Activated B cell treated with CpG ODN at 0.5 μM for 24 hours (primary cell): ENCODE results near the gene PANK2. TPM values are rescaled to one million over a fixed set of nuclear protein-coding genes. Genes with fewer than 3 reads are reported as not detected.

Experiments used
- ATAC-seq: fragments of 200-7000 bp; cut with Tn5 transposase; one replicate; pipeline ENCODE4 v1.10.0; 2021; ENCODE audit warnings: low read depth, mild to moderate bottlenecking, moderate library complexity
- CTCF ChIA-PET: fragments of 350-600 bp; sonication (Branson Sonifier 250); formaldehyde crosslinking; loops from one replicate; lab custom pipeline; 2021; ENCODE audit warnings: antibody characterized with exemption; lab: Charles Lee
- POLR2A ChIA-PET: fragments of 350-600 bp; sonication (Branson Sonifier 250); formaldehyde crosslinking; loops from one replicate; lab custom pipeline; 2021; ENCODE audit warnings: antibody characterized with exemption; lab: Charles Lee
- DNase-seq: peaks from one replicate; pipeline ENCODE4 v3.0.0; 2022
- H3K27ac Mint-ChIP-seq: one replicate; pipeline ENCODE4 v1.8.0; 2020; ENCODE audit warnings: mixed read lengths
- H3K27me3 Mint-ChIP-seq: one replicate; pipeline ENCODE4 v1.8.0; 2021; ENCODE audit warnings: mixed read lengths
- H3K36me3 Mint-ChIP-seq: one replicate; pipeline ENCODE4 v1.8.0; 2021; ENCODE audit warnings: low read depth, mixed read lengths
- H3K4me1 Mint-ChIP-seq: one replicate; pipeline ENCODE4 v1.8.0; 2021; ENCODE audit warnings: mixed read lengths
- H3K4me3 Mint-ChIP-seq: one replicate; pipeline ENCODE4 v1.8.0; 2020; ENCODE audit warnings: mild to moderate bottlenecking, mixed read lengths
- H3K9me3 Mint-ChIP-seq: one replicate; pipeline ENCODE4 v1.8.0; 2020; ENCODE audit warnings: mixed read lengths
- intact Hi-C: fragments of 100-400 bp; cut with micrococcal nuclease; formaldehyde crosslinking; loops from one replicate; pipeline ENCODE4 v1.15.1; 2024
- total RNA-seq: library from RNA; stranded (reverse); gene quantifications from 2 replicates; pipeline ENCODE4 v1.2.3, GENCODE V29; 2022
- TF ChIP-seq, protein P1 (sequence below): fragments of 200-600 bp; IDR thresholded peaks from one replicate; pipeline ENCODE4 v1.8.0; 2022; ENCODE audit warnings: antibody characterized with exemption, mild to moderate bottlenecking

The PANK2 gene
- total RNA-seq, 1 donor from 2014 or later, result 55.0 TPM

DNA sequence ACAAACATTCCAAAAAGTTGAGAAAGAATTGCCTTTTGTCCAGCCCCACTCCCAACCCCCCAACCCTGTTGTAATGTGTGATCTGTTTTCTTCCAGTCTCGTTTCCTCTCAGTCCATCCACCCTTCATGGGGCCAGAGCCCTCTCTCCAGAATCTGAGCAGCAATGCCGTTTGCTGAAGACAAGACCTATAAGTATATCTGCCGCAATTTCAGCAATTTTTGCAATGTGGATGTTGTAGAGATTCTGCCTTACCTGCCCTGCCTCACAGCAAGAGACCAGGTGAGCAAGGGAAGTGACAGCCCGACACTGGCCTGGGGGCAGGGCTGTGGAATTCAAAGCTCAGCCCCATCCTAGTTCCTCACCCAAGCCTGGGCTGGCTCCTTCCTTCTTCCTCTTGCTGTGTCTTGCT, 34.7 kb upstream of the PANK2 start:
- DNase-seq (no peak), ATAC-seq (no peak)
- peaks cover 5% of the 10 kb centered on the region for H3K4me1 Mint-ChIP-seq
- TF ChIP-seq, protein P1, sequence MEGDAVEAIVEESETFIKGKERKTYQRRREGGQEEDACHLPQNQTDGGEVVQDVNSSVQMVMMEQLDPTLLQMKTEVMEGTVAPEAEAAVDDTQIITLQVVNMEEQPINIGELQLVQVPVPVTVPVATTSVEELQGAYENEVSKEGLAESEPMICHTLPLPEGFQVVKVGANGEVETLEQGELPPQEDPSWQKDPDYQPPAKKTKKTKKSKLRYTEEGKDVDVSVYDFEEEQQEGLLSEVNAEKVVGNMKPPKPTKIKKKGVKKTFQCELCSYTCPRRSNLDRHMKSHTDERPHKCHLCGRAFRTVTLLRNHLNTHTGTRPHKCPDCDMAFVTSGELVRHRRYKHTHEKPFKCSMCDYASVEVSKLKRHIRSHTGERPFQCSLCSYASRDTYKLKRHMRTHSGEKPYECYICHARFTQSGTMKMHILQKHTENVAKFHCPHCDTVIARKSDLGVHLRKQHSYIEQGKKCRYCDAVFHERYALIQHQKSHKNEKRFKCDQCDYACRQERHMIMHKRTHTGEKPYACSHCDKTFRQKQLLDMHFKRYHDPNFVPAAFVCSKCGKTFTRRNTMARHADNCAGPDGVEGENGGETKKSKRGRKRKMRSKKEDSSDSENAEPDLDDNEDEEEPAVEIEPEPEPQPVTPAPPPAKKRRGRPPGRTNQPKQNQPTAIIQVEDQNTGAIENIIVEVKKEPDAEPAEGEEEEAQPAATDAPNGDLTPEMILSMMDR, result no peak
- intact Hi-C loops, result loop anchor here (2.0 kb wide), 1 partner anchor 34 kb away; the partner anchor contains the start of gene AP5S1
- CTCF ChIA-PET, result interaction anchor here (0.9 to 6.7 kb wide), 10 partner anchors 9 to 230 kb away, joined by 3 to 46 read pairs (median 5); partner anchors contain the start of genes AP5S1, CDC25B and CENPB
- POLR2A ChIA-PET, result interaction anchor here (1.2 to 3.4 kb wide), 3 partner anchors 9 to 68 kb away, joined by 3 to 12 read pairs (median 11); partner anchors contain the start of genes AP5S1 and CENPB
- H3K4me3 Mint-ChIP-seq, result no peak overlapping the region
- H3K27ac Mint-ChIP-seq, result no peak overlapping the region
- H3K36me3 Mint-ChIP-seq, result peaks cover 37% of the 10 kb centered on the region
- no peaks in the 10 kb centered on the region for H3K9me3 Mint-ChIP-seq
- H3K27me3 Mint-ChIP-seq, result no peaks in the 10 kb centered on the region

DNA sequence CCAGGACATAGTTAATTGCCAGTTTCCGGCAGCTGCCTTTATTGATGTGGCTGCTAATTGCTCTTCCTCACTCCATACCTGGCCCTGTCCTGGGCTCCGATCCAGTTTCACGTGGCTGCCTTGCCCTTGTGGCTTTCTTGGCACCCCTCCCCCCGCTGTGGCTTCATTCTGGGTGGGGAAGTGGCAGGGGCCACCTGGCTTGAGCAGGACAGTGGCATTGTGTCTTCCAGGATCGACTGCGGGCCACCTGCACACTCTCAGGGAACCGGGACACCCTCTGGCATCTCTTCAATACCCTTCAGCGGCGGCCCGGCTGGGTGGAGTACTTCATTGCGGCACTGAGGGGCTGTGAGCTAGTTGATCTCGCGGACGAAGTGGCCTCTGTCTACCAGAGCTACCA, 31.8 kb upstream of the PANK2 start:
- no peak for ATAC-seq
- H3K4me3 Mint-ChIP-seq, result no peak overlapping the region
- intact Hi-C loops, result no loop called here
- peaks cover 3% of the 10 kb centered on the region for H3K4me1 Mint-ChIP-seq
- POLR2A ChIA-PET, result no interaction called here
- no peaks in the 10 kb centered on the region for H3K9me3 Mint-ChIP-seq
- TF ChIP-seq, protein P1, result no peak
- H3K27me3 Mint-ChIP-seq, result no peaks in the 10 kb centered on the region
- no peak overlapping the region for H3K27ac Mint-ChIP-seq
- H3K36me3 Mint-ChIP-seq, result peaks cover 56% of the 10 kb centered on the region
- CTCF ChIA-PET, result no interaction called here
- no peak for DNase-seq

DNA sequence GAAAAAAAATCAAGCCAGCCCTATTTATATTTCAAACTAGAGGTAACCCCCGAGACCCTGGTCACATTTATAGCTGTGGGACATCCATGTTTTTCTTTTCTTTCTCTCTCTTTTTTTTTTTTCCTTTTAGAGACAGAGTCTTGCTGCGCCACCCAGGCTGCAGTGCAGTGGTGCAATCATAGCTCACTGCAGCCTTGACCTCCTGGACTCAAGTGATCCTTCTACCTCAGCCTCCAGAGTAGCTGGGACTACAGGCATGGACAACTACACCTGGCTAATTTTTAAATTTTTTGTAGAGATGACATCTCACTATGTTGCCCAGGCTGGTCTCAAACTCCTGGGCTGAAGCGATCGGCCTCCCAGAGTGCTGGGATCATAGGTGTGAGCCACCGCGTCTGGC, 30.5 kb upstream of the PANK2 start:
- no peak overlapping the region for H3K4me3 Mint-ChIP-seq
- no peak overlapping the region for H3K27ac Mint-ChIP-seq
- H3K9me3 Mint-ChIP-seq, result no peaks in the 10 kb centered on the region
- no peak for ATAC-seq
- DNase-seq, result no peak
- TF ChIP-seq, protein P1, result no peak
- CTCF ChIA-PET, result no interaction called here
- H3K27me3 Mint-ChIP-seq, result no peaks in the 10 kb centered on the region
- POLR2A ChIA-PET, result interaction anchor here (0.7 to 1.3 kb wide), 3 partner anchors 73 to 274 kb away, joined by 3 to 8 read pairs (median 4); partner anchors contain the start of gene ADISSP
- peaks cover 69% of the 10 kb centered on the region for H3K36me3 Mint-ChIP-seq
- peaks cover 14% of the 10 kb centered on the region for H3K4me1 Mint-ChIP-seq
- intact Hi-C loops, result no loop called here

DNA sequence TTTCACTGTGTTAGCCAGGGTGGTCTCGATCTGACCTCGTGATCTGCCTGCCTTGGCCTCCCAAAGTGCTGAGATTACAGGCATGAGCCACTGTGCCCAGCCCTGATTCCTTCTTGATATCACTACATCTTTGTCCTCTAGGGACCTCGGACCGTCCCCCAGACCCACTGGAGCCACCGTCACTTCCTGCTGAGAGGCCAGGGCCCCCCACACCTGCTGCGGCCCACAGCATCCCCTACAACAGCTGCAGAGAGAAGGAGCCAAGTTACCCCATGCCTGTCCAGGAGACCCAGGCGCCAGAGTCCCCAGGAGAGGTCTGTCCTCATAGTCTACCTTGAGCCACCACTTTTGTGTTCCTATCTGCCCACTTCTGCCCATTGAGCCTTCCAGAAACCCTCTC, 28.0 kb upstream of the PANK2 start:
- Mint-ChIP-seq H3K36me3 (peaks cover 80% of the 10 kb centered on the region), H3K4me1 (peaks cover 11% of the 10 kb centered on the region), H3K27ac (no peak overlapping the region), H3K9me3 (no peaks in the 10 kb centered on the region), H3K27me3 (no peaks in the 10 kb centered on the region), H3K4me3 (no peak overlapping the region)
- intact Hi-C loops, result no loop called here
- ChIA-PET POLR2A (no interaction called here), CTCF (no interaction called here)
- TF ChIP-seq, protein P1, result no peak
- no peak for ATAC-seq
- no peak for DNase-seq

DNA sequence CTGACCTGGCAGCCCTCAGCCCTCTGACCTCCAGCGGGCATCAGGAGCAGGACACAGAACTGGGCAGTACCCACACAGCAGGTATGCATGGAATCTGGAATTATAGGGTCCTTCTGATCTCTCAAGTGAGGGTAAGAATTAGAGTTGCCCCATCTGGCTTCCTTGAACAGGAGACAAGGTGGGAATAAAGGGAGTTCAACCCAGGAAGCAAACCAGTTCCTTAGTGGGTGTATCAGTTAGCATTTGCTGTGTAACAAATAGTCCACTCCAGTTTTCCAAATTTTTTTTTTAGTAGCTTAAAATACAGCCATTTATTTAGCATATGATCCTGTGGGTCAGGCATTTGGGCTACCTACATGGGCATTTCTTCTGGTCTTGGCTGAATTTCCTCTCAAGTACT, 26.9 kb upstream of the PANK2 start:
- no peaks in the 10 kb centered on the region for H3K27me3 Mint-ChIP-seq
- peaks cover 11% of the 10 kb centered on the region for H3K4me1 Mint-ChIP-seq
- TF ChIP-seq, protein P1, result no peak
- ChIA-PET POLR2A (interaction anchor here (0.6 kb wide), 1 partner anchor 31 kb away, joined by 4 read pairs; no protein-coding TSS in a partner anchor), CTCF (no interaction called here)
- no peaks in the 10 kb centered on the region for H3K9me3 Mint-ChIP-seq
- H3K4me3 Mint-ChIP-seq, result no peak overlapping the region
- no peak overlapping the region for H3K27ac Mint-ChIP-seq
- DNase-seq (no peak), ATAC-seq (no peak)
- intact Hi-C loops, result no loop called here
- H3K36me3 Mint-ChIP-seq, result peaks cover 85% of the 10 kb centered on the region
